ENCODE measurements around the gene PHACTR3. TPM values are rescaled to one million over a fixed set of nuclear protein-coding genes. Genes with fewer than 3 reads are reported as not detected.

The PHACTR3 gene
- total RNA-seq, 1 experiment from 2014 or later = not detected

DNA sequence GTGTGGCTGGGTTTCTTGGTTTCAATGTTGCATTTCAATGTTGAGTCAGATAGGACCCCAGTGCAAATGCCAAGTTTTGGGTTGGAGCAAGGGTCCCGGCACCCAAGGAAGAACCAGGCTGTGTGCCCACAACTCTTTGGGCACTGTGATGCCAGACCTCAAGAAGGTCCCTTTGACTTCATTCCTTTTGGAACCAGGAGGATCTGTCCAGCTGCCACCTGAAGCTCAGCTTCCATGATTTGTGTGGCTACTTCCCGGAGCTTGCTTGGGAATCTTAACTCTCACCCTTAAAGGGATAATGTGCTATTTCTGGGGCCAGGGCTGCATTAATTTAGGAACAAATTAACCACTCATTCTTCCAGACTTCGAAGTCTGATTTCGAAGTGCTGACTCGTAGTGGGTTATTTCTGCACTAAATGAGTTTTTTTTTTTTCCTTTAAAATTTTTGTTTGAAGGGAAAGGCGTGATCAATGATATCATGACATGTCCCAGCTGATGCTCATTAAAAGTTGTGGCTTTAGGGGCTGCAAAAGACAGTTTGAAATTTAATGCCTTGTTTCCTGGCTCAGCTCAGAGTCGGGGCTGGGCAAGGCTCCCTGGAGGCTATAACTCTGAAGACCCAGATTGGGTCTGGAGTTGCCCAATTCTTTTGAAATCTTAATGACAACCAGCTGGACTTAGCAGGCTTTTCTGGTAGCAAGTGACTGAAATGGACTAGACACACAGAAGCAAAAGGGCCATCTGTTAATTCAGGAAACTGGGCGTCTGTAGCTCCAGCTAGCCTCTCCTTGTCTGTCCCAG, 24.0 kb upstream of the PHACTR3 start (continued):
- TF ChIP-seq, protein P1, sequence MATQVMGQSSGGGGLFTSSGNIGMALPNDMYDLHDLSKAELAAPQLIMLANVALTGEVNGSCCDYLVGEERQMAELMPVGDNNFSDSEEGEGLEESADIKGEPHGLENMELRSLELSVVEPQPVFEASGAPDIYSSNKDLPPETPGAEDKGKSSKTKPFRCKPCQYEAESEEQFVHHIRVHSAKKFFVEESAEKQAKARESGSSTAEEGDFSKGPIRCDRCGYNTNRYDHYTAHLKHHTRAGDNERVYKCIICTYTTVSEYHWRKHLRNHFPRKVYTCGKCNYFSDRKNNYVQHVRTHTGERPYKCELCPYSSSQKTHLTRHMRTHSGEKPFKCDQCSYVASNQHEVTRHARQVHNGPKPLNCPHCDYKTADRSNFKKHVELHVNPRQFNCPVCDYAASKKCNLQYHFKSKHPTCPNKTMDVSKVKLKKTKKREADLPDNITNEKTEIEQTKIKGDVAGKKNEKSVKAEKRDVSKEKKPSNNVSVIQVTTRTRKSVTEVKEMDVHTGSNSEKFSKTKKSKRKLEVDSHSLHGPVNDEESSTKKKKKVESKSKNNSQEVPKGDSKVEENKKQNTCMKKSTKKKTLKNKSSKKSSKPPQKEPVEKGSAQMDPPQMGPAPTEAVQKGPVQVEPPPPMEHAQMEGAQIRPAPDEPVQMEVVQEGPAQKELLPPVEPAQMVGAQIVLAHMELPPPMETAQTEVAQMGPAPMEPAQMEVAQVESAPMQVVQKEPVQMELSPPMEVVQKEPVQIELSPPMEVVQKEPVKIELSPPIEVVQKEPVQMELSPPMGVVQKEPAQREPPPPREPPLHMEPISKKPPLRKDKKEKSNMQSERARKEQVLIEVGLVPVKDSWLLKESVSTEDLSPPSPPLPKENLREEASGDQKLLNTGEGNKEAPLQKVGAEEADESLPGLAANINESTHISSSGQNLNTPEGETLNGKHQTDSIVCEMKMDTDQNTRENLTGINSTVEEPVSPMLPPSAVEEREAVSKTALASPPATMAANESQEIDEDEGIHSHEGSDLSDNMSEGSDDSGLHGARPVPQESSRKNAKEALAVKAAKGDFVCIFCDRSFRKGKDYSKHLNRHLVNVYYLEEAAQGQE (IDR thresholded peaks at IDR 0.05; ENCODE audit: low read depth) = no peak
- no peak for TF ChIP-seq SIN3A (IDR thresholded peaks at IDR 0.05; ENCODE audit: low read depth)
- no peak for TF ChIP-seq ZFX (IDR thresholded peaks at IDR 0.05)
- no peak for TF ChIP-seq EZH2phosphoT487 (IDR thresholded peaks at IDR 0.05; ENCODE audit: borderline replicate concordance)

DNA sequence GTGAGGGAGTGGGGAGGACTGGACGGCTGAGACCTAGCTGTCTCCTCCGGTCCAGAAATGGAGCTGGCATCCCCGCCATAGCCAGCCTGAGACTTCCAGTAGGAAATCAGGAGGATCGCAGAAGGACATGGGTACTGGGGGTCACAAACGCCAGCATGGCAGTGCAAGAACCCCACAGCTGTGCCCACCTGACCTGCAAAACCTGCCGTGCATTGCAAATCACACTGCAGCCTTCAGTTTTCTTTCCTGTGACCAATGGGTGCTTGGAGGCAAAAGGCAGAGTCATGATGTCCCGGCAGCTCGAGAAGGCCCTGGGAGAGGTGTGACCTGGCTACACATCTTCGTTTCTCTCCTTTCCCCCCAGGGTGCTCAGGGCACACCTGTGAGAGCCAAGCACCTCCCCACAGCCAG, 23.3 kb upstream of the PHACTR3 start:
- H3K79me2 ChIP-seq (ENCODE audit: insufficient read depth, low read length) = no peaks in the 10 kb centered on the region
- H3K27me3 ChIP-seq (ENCODE audit: insufficient read depth, low read length) = peaks cover 26% of the 10 kb centered on the region
- POLR2A ChIA-PET = no interaction called here
- CTCF ChIA-PET = interaction anchor here (1.9 kb wide), 1 partner anchor 9 kb away, joined by 8 read pairs; no protein-coding TSS in a partner anchor
- RAD21 ChIA-PET (ENCODE audit: low non-redundant PET in 1 of 2, low total read pairs in 2 of 2, uncharacterized antibody in 2 of 2, unreplicated experiment in 2 of 2) = no interaction called here
- H3K4me2 ChIP-seq (ENCODE audit: low read length) = no peak overlapping the region
- ATAC-seq (no peak), DNase-seq (ENCODE audit: low read depth, low spot score) (no peak)
- H3K4me3 ChIP-seq (replicated peaks in 1 of 2; ENCODE audit: low read depth in 1 of 2, low read length in 2 of 2) = no peak overlapping the region
- TF ChIP-seq EZH2phosphoT487 (IDR thresholded peaks at IDR 0.05; ENCODE audit: borderline replicate concordance) (no peak), SRF (IDR thresholded peaks at IDR 0.05; ENCODE audit: low read depth) (no peak), POLR2AphosphoS5 (IDR thresholded peaks at IDR 0.05; ENCODE audit: low read depth, low read length) (no peak)
- TF ChIP-seq, protein P2, sequence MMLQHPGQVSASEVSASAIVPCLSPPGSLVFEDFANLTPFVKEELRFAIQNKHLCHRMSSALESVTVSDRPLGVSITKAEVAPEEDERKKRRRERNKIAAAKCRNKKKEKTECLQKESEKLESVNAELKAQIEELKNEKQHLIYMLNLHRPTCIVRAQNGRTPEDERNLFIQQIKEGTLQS (IDR thresholded peaks at IDR 0.05) = no peak
- TF ChIP-seq, protein P3, sequence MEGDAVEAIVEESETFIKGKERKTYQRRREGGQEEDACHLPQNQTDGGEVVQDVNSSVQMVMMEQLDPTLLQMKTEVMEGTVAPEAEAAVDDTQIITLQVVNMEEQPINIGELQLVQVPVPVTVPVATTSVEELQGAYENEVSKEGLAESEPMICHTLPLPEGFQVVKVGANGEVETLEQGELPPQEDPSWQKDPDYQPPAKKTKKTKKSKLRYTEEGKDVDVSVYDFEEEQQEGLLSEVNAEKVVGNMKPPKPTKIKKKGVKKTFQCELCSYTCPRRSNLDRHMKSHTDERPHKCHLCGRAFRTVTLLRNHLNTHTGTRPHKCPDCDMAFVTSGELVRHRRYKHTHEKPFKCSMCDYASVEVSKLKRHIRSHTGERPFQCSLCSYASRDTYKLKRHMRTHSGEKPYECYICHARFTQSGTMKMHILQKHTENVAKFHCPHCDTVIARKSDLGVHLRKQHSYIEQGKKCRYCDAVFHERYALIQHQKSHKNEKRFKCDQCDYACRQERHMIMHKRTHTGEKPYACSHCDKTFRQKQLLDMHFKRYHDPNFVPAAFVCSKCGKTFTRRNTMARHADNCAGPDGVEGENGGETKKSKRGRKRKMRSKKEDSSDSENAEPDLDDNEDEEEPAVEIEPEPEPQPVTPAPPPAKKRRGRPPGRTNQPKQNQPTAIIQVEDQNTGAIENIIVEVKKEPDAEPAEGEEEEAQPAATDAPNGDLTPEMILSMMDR (IDR thresholded peaks at IDR 0.05 in 2 of 3, conservative IDR thresholded peaks at IDR 0.05 in 1 of 3; ENCODE audit: borderline replicate concordance in 1 of 3, insufficient read depth in 1 of 3, low read depth in 2 of 3, low read length in 2 of 3) = no peak
- H4K20me1 ChIP-seq (ENCODE audit: insufficient read depth) = no peaks in the 10 kb centered on the region
- no peaks in the 10 kb centered on the region for H3K9me3 ChIP-seq (ENCODE audit: control insufficient read depth in 1 of 2, insufficient read depth in 1 of 2, low read depth in 1 of 2, low read length in 2 of 2)
- H3K9me2 ChIP-seq (ENCODE audit: insufficient read depth) = no peaks in the 10 kb centered on the region
- no peak overlapping the region for H2AFZ ChIP-seq (ENCODE audit: low read depth, low read length, poor library complexity, severe bottlenecking)
- H3K36me3 ChIP-seq (ENCODE audit: control insufficient read depth in 1 of 2, insufficient read depth in 2 of 2, low read length in 2 of 2) = no peaks in the 10 kb centered on the region
- H3K9ac ChIP-seq (ENCODE audit: low read length) = no peak overlapping the region
- no peaks in the 10 kb centered on the region for H3K4me1 ChIP-seq (ENCODE audit: control insufficient read depth in 1 of 2, insufficient read depth in 2 of 2, low read length in 2 of 2)
- BruUV-seq (replicated peaks) = no TSS peak
- intact Hi-C loops (cut with micrococcal nuclease) = no loop called here
- H3K27ac ChIP-seq (ENCODE audit: low read depth, low read length) = no peak overlapping the region

Measured in HCT116 (cell line).